ENCODE data around the gene RAD50. TPM values are rescaled to one million over a fixed set of nuclear protein-coding genes. Genes with fewer than 3 reads are reported as not detected.

RAD50 gene
- total RNA-seq, 1 donor from 2014 or later: 23.1 TPM

GRCh38 chr5:132662004-132662401 is 105.2 kb downstream of the RAD50 start:
- ATAC-seq: no peak

- no peak for ATAC-seq
Measured at GRCh38 chr5:132662925-132663770, 106.4 kb downstream of the RAD50 start.

DNA sequence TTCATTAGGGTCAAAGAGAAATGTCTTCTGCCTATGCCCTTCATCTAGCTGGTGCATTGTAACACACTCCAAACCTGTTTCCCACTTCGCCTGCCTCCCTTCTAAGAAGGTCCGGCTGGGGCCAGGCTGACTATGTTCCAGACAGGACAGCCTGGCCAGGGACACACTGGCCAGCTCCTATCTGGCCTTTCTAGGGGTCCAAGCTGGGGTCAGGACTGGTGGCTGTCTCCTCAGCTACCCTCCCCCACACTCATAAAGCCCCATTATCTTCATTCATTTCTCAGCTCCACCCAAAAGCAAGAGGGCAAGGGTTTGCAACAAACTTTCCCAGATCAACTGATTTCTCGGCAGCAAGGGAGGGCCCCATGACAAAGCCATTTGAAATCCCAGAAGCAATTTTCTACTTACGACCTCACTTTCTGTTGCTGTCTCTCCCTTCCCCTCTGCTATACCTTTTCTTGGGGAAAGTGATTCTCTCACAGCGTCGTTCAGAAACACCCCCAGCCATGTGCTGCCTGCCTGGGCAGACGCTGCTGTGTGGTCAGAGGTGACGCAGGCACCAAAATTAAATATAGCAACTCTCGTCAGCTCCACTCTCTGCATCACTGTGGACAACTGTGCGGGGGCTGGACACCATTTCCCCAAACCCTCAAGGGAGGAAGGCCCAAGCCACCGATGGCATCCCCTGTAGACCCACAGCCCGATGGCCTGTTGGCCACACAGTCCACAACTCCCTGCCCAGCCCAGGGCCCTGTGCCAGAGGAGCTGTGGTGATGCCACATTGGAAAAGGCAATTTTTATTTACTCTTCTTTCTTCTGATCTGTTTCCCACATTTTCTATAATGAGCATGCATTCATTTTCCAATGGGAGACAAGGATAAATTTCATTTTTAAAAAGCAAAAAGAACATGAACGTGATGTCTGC is 107.3 kb downstream of the RAD50 start:
- ATAC-seq: no peak

DNA sequence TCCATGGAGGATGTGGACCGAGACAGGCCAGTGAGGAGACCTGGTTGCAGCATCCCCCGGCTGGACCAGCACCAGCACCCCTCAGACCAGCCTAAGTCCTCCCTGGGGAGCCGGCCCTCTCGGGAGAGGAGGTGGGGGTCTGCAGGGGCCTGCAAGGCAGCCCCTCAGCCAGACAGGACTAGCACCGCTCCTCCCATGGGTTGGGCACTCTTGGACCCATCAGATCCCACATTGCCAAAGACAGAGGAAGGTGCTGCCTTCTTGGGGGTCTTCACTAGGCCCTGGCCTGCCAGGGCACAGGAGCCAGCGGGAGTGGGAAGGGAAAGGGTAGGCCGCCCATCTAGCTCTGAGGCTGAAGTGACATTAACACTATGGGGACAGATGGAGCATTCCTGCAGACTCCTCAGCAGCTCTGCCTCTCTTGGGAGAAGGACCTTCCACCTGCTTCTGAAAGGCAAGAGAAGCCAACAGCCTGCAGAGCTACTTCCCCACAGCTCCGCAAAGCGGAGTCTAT is 108.0 kb downstream of the RAD50 start:
- ATAC-seq: no peak

GRCh38 chr5:132665574-132666080 is 108.8 kb downstream of the RAD50 start:
- ATAC-seq: no peak

- ATAC-seq: no peak
Measured at GRCh38 chr5:132666310-132667123, 109.7 kb downstream of the RAD50 start.

DNA sequence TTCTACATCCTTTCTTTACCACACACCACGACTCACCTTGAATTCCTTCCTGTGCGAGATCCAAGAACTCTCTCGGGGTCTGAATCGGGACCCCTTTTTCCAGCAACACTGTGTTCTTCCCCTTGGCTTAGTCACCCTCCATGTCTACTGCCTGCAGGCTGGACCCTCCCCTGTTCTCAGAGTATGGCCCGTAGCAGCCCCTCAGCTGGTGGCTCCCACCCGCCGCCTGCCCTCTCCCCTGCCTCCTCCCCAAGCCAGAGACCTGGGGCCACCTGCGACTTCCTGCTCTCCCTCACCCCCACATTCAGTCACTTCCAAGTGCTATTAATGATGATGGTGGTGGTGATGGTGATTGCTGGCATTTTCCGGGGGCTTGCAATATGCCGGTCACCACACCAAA is 110.5 kb downstream of the RAD50 start:
- ATAC-seq: no peak

DNA sequence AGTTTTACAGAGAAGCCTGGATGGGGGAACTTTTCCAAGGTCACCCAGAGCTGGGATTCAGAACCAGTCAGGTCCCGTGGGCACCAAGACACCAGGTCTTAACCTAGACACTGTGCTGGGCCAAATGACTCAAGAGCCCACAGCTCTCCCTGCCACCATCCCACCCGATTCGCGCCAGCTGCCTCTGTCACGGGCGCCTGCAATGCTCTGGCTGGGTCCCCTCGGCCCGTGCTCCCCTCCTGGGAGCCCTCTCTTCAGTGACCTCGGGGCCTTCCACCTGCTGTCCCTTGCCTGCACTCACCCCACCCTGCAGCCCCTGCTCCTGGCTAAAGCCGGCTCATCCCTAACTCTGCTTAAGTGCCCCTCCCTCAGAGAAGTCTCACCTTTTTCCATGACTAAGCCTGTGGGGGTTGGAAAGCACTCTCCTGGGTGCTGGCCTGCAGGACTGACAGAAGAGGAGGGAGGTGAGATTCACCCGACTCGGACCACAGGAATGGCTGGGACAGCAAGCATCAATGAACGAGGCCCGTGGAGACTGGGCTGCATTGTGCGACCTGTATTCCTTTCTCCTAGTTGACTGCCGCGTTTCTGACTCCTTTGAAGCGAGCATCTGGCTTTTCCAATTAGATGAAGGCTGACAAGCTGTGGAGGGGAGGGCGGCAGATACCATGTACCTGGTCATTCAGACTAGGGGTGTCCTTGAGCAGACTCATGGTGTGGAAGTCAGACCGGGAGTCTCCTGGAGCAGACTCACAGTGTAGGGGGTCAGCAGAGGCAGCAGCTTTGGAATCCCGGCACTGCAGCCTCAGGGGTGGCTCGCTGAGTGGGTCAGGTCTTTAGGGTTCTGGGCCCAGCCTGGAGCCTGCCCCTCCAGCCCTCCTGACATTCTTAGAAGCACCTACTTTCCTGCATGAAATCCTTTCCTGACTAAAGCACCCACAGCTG is 111.3 kb downstream of the RAD50 start:
- ATAC-seq: no peak

GRCh38 chr5:132668706-132669454 is 112.1 kb downstream of the RAD50 start:
- no peak for ATAC-seq

GRCh38 chr5:132669455-132669820 is 112.7 kb downstream of the RAD50 start:
- no peak for ATAC-seq

DNA sequence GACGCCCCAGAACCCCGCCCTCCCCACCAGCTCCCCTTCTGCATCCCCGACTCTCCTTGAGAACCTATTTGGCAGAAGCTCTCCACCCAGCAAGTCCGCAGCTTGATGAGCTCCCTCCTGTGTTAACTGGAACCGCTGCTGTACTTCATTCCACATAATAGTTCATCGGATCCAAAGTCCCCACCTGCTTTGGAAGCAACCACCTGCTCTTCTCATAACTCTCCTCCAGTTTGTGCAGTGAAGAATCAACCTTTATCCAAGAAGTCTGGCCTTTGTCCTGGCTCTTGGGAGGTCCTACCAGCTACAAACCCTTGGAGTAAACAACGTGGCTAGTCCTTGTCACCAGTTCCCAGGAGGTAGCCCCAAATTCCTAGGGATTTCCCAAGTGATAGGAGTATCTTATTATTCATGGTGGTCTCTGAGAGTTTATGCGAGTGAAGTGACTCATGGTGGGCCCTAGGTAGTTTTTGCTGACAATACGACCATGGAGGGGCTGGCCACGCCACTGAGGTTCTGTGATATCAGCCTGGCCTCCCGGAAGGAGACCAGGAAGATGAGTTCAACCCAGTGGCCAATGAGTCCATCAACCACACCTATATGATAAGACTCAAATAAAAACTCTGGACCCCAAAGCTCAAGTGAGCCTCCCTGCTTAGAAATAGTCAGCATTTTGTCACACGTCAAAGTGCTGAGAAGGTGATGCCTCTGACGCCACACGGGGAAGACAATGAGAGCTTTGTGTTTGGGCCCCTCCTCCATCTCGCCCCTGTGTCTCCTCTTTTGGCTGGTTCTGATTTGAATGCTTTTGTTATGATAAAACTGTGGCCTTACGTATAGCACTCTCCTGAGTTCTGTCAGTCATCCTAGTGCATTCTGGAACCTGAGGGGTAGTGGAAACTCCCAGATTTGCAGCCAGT is 113.4 kb downstream of the RAD50 start:
- no peak for ATAC-seq

DNA sequence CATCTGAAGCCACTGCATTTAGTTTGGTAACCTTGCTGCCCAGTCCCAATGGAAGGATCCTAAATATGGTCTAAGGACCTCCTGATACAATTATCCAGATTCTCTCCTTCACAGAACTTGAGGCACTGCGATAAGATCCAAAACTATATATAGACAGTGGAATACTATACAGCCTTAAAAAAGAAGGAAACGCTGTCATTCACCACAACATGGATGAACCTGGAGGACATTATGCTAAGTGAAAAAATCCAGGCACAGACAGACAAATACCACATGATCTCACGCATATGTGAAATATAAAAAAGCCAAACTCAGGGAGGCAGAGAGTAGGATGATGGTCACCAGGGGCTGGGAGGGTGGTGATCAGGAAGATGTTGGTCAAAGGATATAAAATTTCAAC is 114.2 kb downstream of the RAD50 start:
- no peak for ATAC-seq

- no peak for ATAC-seq
Measured at GRCh38 chr5:132673488-132673887, 116.7 kb downstream of the RAD50 start.

DNA sequence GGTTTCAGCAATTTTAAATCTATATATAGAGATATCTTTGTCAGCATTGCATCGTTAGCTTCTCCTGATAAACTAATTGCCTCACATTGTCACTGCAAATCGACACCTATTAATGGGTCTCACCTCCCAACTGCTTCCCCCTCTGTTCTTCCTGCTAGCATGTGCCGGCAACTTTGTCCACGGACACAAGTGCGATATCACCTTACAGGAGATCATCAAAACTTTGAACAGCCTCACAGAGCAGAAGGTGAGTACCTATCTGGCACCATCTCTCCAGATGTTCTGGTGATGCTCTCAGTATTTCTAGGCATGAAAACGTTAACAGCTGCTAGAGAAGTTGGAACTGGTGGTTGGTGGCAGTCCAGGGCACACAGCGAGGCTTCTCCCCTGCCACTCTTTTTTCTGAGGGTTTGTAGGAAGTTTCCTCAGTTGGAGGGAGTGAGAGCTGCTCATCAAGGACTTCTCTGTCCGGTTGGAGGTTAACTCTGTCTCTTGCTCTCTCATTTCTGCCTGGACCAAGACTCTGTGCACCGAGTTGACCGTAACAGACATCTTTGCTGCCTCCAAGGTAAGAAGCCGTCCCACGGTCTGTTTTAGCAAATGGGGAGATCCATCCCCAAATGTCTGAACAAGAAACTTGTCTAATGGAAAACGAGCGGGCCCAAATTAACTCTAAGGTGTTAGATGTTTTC is 117.3 kb downstream of the RAD50 start, which contains the start of gene IL4:
Gene IL4 (plus strand): TSS at position 51 of the 692 bp plus-strand sequence. CDS start 62 bp downstream, at position 113.
- no peak for ATAC-seq

DNA sequence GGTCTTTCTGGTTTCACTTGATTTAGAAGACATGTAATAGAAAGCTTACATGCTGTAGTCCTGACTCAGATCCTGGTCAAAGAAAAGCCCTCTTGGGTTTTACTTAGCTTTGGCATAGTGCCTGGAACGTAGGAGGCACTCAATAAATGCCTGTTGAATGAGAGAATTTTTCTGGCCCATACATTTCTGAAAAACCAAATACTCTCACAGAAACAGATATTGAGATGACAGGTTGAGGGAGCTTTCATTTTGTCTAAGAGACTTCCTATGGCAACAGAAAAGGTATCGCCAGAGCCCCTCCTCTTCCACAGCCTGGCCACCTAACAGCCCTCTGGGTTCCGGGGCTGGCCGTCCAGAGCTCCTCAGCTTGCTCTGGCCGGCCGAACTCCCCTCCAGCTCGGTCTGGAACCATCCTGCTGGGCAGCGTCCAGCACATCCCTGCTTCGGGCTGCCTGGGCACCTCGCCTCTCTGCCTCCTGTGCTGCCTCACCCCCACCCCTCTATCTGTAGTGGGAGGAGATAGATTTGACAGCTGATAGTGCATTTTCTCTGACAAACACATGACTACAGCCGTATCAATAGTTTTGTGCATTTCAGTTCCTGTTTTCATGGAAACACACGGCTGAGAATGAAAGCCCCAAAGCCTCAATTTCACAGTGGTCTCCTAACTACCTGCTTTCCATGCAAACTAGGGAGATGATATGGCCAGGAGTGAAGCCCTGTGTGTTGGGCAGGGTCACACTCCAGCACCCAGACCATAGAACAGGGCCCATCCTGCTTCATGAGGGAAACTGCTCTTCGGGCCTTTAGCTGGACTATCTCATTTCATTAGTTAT is 118.1 kb downstream of the RAD50 start:
- peak; percentile 78 for ATAC-seq

- no peak for ATAC-seq
Measured at GRCh38 chr5:132675936-132676689, 119.3 kb downstream of the RAD50 start.

- ATAC-seq: peak; percentile 73
Measured at GRCh38 chr5:132677191-132677590, 120.4 kb downstream of the RAD50 start.

All from esophagus mucosa (tissue), 1 donor.